HG02763 (cell line): ENCODE results near the gene IWS1.
"Not testable (repeated sequence)": the region's sequence is repeated elsewhere in the genome, so short reads cannot be mapped to it uniquely, and the experiment has no call there.

Source experiments
- ATAC-seq: cut with Tn5 transposase; IDR thresholded peaks from one replicate; pipeline ENCODE4 v1.9.1; 2021; ENCODE audit warnings: mild to moderate bottlenecking, moderate library complexity; ENCODE audit not compliant: unreplicated experiment

IWS1 gene

DNA sequence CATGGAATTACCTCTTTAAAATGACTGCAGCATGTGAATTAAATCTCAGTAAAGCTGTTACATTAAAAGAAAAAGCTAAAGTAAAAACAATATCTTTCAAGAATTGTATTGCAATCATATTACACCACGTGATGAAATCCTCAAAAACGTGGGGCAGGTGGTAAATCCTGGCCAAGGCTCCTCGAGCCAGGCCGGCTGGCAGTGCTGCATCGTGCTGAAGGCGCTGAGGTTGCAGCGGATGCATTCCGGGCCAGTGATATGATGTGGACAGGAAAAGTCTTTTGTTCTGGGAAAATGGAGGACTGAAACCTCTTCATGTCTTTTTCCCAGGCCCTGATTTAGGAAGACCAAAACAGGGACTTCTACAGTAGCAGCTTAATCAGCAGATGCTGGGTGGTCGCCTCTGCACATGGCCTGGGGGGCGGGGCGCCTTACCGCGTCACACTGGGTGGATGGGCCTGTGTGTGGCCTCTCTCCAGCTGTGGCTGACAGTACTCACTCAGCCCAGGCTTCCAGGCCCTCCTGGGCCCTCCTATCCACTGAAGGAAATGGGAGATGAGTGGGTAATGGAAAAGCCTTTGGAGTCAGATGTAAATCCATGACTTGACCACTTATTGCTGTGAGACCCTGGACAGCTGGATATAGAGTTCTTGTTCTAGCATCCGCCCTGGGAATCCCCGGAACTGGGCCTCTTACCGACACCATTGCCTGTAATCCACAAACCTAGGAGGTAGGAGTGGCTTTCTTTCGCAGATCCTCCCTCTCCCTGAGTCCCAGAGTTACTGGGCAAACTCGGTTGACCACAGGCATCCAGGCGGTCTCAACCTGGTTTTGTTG lies 62.9 kb downstream of the IWS1 start:
- ATAC-seq, result no peak

DNA sequence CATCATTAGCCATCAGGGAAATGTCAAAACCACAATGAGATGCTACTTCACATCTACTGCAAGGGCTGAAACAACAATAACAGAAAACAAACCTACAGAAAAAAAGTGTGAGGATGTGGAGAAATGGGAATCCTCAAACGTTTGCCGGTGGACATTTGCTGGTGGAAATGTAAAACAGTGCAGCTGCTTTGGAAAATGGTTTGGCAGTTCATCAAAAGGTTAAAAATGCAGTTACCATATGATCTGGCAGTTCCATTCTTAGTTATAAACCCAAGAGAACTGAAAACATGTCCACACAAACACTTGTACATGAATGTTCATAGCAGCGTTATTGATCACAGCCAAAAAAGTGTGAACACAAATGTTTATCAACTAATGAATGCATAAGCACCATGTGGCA lies 63.8 kb downstream of the IWS1 start:
- ATAC-seq, result no peak

DNA sequence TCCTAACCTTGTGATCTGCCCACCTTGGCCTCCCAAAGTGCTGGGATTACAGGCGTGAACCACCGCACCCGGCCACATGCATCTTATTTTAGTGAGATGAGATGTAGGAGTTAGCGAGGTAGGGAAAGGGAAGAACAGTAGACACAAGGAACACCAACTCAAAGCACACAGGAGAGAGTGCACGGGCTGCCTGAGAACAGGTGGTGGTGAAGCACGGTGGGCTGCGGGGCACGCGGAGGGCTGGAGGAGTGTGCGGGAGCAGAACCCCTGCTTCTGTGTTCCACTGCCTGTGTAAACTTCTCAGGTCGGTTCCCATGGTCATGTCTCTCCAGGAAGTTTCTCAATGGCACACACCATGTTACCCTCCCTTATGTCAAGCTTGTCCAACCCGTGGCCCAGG lies 69.3 kb downstream of the IWS1 start:
- no peak for ATAC-seq

DNA sequence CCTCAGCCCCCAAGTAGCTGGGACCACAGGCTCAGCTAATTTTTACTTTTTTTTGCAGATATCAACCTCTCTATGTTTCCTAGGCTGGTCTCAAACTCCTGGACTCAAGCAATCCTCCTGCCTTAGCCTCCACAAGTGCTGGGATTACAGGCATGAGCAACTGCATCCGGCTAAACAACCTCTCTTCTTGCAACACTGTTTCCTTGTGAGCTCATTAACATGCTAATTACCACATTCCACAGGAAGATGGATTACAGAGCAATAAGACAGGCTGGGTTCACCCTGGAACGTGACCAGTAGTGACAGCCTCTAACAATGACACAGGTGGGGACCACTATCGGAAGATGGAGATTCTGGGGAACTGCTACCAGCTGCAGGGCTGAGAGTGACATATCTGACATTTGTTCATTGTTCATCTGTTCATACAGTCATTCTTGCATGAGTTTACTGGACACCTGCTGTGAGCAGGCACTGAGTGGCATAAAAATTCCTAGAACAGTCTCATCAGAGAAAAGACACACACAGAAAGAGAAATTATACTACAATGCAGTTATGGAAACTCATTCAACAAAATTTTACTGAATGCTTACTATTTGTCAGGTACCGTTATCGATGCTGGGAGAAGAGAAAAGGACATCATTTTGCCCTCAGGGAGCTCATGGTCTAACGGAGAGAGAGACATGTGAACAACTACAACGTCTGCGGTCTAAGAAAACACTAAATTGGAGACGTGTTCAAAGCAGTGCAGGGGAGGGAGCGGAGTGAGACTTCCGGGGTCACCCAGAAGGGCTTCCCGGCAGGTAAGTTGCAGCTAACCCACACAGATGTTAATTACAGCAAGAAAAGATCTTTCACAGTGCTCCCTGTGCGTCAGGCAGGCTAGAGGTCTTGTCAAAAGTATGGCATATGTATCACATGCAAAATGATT lies 70.5 kb downstream of the IWS1 start:
- no peak for ATAC-seq

DNA sequence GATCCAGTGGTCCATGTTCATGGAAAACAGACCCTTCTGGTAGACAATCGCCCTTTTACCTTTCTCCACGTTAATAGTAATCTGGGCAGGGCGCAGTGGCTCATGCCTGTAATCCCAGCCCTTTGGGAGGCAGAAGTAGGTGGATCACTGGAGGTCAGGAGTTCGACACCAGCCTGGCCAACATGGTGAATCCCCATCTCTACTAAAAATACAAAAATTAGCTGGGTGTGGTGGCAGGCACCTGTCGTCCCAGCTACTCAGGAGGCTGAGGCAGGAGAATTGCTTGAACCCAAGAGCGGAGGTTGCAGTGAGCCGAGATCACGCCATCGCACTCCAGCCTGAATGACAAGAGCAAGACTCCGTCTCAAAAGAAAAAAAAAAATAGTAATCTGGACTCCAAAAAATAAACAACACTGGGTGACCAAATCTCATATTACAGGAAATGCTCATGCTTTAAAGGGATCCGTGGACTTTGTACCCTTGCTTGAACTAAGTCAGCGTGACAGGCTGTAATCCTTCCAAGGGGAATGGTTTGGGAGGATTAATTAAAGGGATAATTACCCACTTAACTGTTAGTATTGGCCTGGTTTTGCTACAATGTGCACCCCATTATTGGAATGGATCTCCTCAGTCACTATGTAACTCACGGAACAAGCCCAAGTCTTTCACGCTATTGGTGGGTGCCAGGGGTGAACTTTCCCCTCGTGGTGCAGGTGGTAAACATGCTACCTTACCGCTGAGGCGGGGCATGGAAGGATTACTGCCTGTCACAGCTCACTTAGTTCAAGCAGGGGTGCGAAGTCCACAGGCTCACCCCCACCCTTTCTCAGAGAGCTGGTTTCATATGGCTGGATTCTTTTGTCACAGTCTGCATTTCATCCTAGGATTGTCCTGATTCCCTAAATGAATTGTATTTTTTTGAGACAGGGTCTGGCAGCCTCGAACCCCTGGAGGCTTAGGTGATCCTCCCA lies 71.4 kb downstream of the IWS1 start:
- no peak for ATAC-seq

DNA sequence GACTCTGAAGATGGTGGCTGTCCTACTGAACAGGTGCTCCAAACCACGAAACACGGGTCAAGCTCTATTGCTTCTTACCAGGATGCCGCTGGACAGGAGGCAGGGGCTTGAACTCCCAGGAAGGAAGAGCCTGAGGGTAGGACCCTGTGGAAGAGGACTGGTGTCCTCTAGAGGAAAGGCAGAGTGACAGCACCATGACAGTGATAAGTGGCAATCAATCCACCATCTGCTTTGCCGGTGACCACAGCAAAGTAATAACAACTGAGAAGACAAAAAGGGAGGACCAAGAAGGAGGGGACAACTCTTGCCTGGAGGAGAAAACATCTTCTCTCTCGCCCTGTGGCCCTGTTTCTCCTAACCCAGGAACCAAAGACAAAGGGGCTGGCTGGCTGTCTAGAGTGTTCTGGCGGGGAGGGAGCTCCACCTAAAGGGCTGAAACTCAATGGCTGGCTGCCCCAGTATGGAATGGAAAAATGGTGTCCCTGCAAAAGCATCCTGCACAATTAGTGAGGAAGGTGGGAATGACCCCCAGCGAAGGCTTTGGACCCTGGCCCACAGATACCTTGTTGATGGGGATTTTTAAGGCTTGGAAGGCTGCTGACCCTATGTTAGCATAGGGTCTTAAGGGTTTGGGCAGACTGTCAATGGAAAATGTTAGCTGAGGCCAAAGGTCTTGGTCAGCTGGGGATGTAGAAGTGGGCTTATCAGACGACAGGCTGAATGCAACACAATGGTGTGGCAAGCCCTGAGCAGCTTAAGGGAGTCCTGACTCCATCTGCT lies 72.7 kb downstream of the IWS1 start:
- ATAC-seq, result no peak

DNA sequence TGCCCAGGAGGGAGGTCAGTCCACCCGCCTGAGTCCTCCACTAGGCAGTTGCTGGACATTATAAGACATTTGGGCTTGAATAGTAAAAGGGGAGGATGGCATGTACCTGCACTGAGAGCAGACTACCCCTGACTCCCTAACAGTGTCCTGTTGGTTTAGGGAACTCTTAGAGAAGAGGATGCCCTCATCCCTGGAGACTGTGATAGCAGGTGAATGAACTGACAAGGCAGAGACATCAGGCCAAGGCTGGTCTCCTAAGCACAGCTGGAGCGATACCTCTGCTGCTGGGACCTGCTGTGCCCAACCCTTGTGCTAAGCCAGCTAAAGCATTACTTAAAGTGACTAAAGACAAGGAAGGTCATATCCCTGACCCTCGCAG lies 73.3 kb downstream of the IWS1 start:
- no peak for ATAC-seq

DNA sequence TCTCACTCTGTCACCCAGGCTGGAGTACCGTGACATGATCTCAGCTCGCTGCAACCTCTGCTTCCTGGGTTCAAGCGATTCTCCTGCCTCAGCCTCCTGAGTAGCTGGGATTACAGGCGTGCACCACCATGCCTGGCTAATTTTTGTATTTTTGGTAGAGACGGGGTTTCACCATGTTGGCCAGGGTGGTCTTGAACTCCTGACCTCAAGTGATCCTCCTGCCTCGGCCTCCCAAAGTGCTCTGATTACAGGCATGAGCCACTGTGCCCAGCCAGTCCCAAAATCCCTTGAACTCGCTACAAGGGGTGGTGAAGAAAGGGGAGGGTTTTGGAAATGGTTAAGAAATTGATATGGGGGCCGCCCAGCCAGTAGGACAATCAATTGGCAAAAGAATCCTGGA lies 73.9 kb downstream of the IWS1 start:
- not testable (repeated sequence) for ATAC-seq

DNA sequence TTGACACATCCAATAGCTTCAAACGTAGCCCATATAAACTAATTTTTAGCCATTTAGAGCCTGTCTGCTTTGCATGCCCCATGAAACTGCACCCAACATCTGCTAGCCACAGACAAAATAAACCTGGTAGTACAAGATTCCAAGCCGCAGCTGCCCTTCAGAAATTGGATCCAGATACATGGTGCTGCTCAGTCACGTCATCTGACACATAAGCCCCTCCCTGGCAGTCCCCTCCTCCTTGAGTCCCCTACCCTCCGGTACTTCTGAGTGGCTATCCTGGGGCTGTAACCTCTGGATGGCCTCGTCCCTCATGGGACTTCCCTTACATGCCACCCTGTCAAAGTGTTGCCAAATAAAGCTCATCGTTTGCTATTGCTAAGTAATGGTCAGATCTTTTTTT lies 74.3 kb downstream of the IWS1 start:
- ATAC-seq, result no peak

DNA sequence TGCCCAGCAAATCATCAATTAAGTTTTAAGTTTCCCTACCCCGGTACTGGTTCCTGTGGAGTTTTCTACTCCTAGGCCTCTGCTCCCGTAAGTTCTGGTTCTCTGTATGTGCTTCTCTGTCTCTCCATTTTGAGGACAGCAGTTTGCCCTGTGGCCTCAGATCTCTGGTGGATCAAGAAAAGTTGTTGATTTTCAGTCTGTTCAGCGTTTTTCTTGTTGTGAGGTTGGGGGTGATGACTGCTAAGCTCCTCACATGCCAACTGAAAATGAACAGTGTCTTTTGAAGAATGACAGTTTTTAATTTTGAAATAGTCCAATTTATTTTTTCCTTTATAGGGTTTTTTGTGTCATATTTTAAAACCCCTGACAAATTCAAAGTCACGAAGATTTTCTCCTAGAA lies 76.4 kb downstream of the IWS1 start:
- no peak for ATAC-seq

DNA sequence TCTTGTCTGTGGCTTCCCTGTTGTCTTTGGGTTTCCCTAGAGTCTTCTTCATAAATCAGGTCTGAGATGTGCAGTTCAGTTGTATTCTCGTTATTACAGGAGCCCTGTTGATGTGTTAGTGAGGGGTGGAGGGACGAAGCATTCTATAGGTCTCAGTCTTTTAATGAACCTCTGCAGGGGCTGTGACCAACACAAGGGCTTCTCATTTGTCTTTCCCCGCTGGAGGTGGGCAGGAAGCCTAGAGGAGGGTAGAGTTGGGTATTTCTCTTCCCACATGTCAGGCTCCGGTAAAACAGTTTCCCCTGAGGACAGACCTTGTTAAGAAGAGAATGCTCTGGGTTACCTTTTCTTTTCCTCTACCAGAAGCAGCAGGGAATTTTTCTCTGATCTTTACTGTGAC lies 76.9 kb downstream of the IWS1 start:
- no peak for ATAC-seq

DNA sequence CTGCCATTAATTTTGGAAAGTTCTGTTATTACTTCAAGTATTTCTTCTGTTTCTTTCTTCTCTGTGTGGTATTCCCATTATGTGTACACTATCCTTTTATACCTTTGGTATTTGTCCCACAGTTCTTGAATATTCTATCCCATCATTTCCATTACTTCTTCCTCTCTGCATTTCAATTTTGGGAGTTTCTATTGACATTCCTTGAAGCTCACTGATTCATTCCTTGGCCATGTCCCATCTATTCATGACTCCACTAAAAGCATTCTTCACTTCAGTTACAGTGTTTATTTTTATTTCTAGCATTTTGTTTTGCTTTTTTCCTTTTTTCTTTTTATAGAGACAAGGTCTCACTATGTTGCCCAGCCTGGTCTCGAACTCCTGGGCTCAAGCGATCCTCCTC lies 77.8 kb downstream of the IWS1 start:
- no peak for ATAC-seq

DNA sequence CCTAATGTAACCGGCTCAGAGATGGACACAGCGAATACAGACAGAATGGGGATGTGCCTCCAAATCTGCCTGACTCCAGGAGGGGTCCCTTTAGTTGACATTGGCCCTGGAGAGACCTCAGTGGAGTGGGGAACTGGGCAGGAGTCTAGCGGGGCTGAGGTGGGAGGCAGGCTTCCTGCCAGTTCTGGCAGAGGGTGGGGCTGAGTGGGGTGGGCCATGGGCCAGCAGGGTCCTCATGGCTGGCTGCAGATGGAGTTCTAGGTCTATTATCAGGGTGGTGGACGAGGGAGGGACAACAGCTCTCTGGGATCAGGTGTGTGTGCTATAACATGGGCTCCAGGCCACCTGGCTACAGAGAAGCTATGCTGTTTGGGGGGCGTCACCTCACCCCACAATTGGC lies 86.9 kb downstream of the IWS1 start:
- no peak for ATAC-seq

DNA sequence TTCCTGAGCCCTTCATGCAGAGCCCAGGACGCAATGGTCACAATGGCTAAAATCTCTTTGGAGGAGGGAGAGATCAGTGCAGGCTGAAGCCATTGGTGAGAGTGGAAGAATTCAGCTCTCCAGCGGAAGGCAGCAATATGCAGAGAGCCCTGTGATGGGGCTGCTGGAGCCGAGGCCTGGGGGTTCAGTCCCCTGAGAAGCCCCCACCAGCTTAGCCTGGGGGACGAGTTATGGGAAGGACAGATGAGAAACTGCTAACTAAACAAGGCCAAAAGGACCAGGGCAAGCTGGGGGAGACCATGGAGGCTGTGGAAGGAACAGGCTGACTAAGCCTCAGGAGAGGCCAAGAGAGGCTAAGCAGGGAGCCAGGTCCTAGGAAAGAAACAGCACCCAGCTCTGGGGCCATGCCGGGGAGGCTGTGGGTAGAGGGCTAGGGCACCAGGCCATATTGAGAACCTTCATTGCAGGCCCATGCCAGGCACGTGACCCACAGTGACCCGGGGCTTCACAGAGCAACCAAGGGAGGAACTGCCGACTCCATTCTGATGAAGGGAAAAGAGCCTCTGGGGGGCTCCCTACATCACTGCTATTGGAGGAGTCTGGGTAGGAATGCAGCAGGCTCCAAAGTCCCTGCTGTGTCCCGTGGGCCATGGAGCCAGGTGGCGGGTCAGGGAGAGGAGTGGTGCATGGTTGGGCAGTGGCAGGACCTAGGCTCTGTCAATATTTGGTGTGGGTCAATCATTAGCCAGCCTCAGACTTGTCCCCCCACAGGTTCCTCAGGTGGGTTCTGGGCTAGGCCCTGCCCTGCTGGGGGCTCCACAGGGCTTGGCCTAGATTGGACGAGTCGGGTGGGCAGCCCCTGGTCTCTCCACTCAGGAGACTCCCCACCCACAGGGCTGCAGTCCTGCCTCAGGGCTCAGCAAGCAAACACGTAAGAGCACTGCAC lies 88.2 kb downstream of the IWS1 start:
- ATAC-seq, result no peak

DNA sequence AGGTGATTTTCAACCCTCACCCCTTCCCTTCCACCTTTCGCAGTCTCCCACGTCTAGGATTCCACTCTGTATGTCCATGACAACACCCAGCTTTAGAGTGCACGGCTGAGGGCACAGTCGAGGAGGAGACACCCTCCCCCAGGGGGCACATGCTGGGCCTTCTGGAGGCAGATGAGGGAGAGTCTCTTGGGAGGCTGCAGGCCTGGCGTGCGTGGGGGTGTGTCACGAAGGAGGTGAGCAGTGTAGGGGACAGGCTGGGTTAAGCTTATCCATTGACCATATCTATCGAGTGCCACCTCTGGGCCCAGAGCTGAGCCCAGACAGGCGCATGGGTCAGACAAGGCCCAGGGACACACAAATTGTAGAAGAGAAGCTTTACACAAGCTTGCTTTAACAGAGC lies 89.2 kb downstream of the IWS1 start:
- ATAC-seq, result no peak

DNA sequence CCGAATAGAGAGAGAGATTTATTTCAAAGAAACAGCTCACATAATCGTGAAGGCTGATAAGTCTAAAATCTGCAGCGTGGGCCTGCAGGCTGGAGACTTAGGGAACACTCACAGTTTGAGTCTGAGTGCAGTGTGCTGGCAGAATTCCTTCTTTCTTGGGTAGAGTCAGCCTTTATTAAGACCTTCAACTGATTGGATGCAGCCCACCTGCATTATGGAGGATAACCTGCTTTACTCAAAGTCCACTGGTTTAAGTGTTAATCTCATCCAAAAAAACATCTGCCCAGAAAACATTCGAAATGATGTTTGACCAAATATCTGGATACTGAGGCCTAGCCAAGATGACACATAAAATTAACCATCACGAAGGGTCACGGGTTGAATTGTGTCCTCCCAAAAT lies 91.8 kb downstream of the IWS1 start:
- ATAC-seq, result no peak

DNA sequence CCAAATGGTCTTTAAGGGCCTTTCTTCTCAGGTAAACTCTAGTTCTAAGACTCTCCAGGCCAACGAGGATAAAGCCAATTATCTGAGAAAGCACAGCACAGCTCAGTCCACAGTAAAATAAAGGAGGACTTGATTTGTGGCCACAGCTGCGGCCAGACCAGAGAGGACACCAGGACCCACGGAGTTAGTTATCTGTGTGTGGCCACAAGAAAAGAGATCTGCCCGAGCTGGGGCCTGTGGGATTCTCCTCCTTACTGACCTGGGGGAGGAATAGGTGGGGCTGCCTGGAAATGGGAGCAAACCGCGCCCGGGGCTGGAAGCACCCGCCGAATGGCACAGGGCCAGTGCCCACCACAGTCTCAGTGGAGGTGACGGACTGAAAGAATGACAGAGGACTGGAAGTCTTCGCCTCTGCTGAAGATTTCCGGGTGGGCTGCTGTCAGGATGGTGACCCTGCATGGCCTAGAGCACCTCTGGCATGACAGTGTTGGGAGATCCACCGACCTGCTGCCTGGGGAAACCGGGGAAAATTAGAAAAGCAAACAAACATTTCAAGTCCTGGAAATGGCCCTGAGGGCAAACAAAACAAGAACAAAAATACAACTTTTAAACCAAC lies 94.8 kb downstream of the IWS1 start:
- ATAC-seq, result no peak
